Spleen (tissue), 7 donors: ENCODE measurements around the gene MINAR1.

ENCODE experiments used
- POLR2A ChIP-seq, 3 donors: fragments of 450-650 bp; IDR thresholded peaks; one replicate each; pipeline ENCODE4 v1.5.1; 2017; ENCODE audit warnings: antibody characterized with exemption in 3 of 3, mild to moderate bottlenecking in 1 of 3
- TF ChIP-seq, protein P1 (sequence below), 11 experiments: fragments of 200-600 bp in 7 of 11; fragments of 450-650 bp in 4 of 11; sonication (generic) in 4 of 11; IDR thresholded peaks in 8 of 11; conservative IDR thresholded peaks in 3 of 11; 1 replicate in 7 of 11; 2 replicates in 4 of 11; pipeline versions ENCODE4 v1.4.0 to v1.8.0; 2016 to 2021; ENCODE audit warnings: antibody characterized with exemption in 11 of 11, inconsistent platforms in 4 of 11, mild to moderate bottlenecking in 1 of 11
- donor health status: DM: no; HTN: no; CAD: no; lungs with moderate emphysema.
- donor health status: DM: no; HTN: no; CAD: no.
- donor health status: DM: no; HTN: no; CAD: no.

GRCh38 chr15:79394231-79394630, 37.9 kb upstream of the MINAR1 start:
- TF ChIP-seq, protein P1, sequence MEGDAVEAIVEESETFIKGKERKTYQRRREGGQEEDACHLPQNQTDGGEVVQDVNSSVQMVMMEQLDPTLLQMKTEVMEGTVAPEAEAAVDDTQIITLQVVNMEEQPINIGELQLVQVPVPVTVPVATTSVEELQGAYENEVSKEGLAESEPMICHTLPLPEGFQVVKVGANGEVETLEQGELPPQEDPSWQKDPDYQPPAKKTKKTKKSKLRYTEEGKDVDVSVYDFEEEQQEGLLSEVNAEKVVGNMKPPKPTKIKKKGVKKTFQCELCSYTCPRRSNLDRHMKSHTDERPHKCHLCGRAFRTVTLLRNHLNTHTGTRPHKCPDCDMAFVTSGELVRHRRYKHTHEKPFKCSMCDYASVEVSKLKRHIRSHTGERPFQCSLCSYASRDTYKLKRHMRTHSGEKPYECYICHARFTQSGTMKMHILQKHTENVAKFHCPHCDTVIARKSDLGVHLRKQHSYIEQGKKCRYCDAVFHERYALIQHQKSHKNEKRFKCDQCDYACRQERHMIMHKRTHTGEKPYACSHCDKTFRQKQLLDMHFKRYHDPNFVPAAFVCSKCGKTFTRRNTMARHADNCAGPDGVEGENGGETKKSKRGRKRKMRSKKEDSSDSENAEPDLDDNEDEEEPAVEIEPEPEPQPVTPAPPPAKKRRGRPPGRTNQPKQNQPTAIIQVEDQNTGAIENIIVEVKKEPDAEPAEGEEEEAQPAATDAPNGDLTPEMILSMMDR (IDR thresholded peaks at IDR 0.05 in 8 of 11, conservative IDR thresholded peaks at IDR 0.05 in 3 of 11), result no peak
- no peak for TF ChIP-seq POLR2A (IDR thresholded peaks at IDR 0.05)
